GM19351 (cell line): ENCODE data around the gene ADAMTS14.
"Not testable (repeated sequence)": the region's sequence is repeated elsewhere in the genome, so short reads cannot be mapped to it uniquely, and the experiment has no call there.

Experiments
- ATAC-seq: cut with Tn5 transposase; IDR thresholded peaks from one replicate; pipeline ENCODE4 v1.9.1; 2021; ENCODE audit warnings: mild to moderate bottlenecking, moderate library complexity; ENCODE audit not compliant: unreplicated experiment

Gene ADAMTS14

GRCh38 chr10:70762441-70763175 lies 90.3 kb downstream of the ADAMTS14 start:
- no peak for ATAC-seq

DNA sequence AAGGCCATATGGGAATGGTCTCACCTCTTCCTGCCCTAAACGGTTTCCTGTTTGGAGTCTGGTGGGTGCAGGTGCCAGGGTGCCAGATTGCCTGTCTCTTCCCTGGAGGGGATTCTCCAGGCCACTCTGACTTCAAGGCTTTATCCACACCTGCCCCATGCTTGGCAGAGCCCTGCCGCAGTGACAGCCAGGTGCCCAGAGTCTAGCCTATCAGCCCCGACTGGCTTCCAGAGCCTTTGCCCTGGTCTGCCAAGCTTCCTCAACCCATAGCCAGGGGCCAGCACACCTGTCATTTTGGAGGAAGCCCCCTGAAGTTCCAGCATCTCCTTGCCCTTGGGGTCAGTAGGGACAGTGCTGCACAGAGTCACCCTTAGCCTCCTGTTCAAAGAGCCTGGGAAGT lies 91.3 kb downstream of the ADAMTS14 start:
- ATAC-seq, result no peak

DNA sequence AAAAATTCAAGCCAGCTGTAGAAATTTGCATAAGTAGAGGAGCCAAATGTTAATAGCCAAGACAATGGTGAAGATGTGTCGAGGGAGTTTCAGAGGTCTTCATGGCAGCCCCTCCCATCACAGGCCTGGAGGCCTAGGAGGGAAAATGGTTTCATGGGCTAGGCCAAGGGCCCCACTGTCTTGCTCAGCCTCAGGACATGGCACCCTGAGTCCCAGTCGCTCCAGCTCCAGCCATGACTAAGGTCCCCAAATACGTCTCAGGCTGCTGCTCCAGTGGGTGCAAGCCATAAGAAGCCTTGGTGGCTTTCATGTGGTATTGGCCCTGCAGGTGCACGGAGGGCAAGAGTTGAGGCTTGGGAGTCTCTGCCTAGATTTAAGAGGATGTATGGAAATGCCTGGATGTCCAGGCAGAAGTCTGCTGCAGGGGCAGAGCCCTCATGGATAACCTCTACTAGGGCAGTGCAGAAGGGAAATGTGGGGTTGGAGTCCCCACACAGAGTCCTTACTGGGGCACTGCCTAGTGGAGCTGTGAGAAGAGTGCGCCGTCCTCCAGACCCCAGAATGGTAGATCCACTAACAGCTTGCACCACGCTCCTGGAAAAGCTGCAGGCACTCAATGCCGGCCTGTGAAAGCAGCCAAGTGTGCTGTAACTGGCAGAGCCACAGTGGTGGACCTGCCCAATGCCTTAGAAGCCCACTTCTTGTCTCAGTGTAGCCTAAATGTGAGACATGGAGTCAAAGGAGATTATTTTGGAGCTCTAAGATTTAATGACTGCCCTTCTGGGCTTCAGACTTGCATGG lies 93.7 kb downstream of the ADAMTS14 start:
- ATAC-seq, result no peak

DNA sequence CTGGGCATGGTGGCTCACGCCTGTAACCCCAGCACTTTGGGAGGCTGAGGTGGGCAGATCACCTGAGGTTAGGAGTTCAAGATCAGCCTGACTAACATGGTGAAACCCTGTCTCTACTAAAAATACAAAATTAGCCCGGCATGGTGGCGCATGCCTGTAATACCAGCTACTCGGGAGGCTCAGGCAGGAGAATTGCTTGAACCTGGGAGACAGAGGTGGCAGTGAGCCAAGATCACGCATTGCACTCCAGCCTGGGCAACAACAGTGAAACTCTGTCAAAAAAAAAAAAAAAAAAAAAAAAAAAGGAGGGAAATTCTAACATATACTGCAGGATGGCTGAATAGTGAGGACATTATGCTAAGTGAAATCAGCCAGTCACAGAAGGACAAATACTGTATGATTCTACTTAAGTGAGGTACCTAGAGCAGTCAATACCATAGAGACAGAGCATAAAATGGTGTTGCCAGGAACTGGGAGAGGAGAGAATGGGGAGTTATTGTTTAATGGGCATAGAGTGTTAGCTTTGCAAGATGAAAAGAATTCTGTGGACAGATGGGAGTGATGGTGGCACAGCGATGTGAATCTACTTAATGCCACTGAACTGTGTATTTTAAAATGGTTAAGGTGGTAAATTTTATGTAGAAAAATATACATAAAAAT lies 95.8 kb downstream of the ADAMTS14 start:
- not testable (repeated sequence) for ATAC-seq

DNA sequence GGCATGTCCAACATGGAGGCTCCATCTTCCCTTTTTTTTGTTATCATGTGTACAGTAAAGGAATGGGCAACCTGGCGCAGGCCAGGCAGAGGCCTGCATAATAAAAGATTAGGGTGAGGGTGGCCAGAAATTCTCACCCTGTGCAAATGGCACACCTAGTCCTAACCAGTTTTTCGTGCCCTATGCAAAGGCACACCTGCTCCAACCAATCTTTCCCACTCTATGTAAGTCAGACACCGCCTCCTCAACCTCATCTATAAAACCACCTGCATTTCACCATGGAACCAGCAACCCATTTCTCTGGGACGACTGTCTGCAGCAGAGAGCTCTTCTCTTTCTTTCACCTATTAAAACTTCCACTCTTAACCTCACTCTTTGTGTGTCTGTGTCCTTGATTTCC lies 96.8 kb downstream of the ADAMTS14 start:
- no peak for ATAC-seq

- ATAC-seq, result no peak
Measured at GRCh38 chr10:70770001-70770400, 97.7 kb downstream of the ADAMTS14 start.

DNA sequence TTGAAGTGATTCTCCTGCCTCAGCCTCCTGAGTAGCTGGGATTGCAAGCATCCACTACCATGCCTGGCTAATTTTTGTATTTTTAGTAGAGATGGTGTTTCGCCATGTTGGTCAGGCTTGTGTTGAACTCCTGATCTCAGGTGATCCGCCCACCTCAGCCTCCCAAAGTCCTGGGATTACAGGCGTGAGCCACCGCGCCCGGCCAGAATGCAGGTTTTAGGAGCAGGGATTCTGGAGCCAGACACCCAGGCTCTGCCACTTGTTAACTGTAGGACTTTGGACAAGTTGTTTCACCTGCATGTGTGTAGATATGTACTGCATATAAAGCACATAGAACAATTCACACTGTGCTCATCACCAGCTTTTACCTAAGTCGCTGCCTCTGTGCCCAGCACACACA lies 98.2 kb downstream of the ADAMTS14 start:
- not testable (repeated sequence) for ATAC-seq

DNA sequence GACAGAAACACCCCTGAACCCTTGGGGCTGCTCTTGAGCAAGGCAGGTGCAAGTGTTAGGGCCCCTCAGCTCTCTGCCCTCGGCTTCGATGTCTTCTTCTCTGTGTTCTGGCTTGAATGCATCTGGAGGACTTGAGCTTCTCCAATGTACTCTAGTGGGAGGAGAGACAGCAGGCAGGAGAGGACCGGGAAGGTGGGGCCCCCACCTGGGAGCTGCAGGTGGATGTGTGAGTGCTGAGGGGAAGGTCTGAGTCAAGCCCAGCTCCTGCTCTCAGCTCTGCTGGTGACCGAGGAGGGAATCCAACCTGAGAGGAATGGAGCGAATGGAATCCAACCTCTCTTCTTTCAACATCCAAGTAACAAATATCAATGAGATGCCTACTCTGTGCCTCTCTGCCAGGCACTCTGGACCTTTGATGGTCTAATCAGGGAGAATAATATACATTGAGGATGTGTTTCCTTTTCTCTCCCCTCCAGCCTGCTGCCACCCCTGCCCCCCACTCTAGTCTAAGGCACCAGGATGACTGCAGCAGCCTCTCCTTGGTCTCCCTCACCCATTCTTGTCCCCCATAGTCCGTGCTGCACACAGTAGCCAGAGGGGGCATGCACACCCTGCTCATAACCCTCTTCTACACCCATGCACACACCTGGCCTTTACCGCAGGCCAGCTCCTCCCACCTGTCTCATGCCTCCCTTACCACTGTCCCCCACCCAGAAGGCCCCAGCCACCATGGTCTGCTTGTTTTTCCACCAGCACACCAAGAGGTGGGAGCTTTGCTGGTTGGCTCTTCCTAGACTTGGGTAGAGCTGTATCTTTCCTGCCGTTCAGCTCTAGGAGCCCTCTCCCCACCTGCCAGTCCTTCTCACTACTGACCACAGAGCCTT lies 99.2 kb downstream of the ADAMTS14 start:
- no peak for ATAC-seq

- ATAC-seq, result no peak
Measured at GRCh38 chr10:70772627-70773026, 100.3 kb downstream of the ADAMTS14 start.

- no peak for ATAC-seq
Measured at GRCh38 chr10:70773461-70773860, 101.2 kb downstream of the ADAMTS14 start.

- ATAC-seq, result no peak
Measured at GRCh38 chr10:70773965-70774809, 101.9 kb downstream of the ADAMTS14 start.

DNA sequence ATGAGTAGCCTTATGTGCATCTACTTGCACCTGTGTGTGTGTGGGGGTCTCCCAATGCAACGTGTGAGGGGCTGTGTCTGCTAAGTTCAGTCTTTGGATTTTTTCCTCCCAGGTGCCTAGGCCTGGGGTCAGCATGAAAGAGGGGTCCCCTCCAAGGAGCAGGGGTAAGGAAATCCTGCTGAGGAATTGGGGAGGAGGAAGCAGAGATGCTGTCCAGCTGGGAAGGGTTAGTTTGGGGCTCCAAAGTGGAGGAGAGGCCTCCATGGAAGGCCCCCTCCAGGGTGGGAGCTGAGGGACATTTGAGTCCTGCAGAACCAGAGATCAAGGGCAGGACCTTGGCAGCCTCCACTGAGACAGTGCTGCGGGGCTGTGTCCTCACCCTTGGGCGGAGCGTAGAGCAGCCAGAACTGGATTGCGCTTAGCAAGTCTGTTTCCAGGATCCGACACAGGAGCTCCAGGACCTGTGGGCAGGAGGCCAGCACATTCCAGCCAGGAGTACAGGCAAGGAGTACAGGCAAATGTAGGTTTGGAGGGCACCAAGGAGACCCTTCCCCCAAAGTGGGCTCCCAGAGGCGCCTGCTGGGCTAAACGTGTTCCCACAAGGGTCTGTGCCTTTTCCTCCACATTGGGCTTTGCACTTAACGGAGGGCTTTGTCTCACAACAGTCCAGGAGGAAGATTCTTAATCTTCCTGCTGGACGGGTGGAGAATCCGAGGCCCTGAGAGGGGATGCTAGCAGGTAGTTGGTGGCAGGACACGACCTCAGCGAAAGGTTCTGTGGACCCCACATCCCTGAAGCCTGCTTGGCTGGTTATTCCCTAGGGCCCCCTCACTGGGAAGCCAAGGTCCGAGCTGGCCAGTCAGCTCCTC lies 102.7 kb downstream of the ADAMTS14 start:
- ATAC-seq, result no peak

DNA sequence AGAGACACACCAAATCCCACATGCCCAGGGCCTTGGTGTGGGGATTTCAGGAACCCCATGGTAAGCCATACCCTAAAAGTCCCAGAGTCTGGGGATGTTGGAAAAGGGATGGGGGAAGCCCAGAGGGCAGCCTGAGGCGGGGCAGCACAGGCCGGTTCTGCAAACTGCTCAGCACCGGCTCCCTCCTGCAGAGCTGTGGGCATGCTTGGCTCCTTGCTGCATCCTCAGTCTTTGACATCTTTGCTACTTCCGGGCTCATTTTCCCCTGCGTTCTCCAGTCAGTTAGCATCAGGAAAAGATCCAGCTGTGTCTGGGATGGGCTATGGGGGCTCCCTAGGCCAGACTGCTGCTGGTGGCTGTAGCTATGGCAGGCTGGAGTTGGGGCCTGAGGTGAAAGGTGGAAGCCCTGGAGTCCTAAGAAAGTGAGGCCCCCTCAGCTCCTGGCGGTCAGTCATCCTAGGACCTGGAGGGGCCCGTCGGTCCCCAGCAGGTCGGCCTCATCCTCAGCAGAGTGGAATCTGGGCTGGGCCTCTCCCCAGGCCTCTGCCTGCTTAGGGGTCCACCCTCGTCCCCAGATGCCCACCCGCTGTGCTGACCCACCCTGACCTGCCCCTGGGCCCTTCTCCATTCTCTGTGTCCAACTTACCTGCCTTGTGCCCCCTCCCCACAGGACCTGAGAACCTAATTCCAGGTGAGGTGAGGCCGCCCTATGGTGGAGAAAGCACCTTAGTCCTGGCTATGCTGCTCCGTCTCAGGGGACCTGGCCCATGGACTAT lies 103.6 kb downstream of the ADAMTS14 start:
- no peak for ATAC-seq

DNA sequence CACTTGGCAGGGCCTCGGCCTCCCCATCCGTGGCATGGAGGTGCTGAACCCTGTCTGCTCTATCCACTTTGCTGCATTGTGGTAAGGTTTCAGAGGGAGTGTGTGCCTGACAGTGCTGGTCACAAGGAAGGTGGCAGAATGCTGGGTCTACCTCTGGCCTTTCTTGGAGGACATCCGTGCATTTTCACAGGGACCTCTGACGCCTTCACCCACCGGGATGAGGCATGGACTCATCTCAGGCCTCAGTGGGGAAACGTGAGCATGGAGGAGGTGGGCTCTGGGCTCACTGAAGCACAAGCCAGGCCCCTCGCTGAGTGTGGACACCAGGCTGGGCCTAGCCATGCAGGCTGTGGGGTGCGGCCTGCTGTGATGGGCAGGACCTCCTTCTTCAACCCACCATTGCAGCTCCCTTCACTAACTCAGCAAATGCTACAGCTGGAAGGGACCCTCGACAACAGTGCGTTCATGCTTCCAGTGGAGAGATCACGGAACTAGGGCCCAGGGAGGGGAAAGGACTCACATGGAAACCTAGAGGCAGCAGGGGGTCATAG lies 104.2 kb downstream of the ADAMTS14 start:
- no peak for ATAC-seq

DNA sequence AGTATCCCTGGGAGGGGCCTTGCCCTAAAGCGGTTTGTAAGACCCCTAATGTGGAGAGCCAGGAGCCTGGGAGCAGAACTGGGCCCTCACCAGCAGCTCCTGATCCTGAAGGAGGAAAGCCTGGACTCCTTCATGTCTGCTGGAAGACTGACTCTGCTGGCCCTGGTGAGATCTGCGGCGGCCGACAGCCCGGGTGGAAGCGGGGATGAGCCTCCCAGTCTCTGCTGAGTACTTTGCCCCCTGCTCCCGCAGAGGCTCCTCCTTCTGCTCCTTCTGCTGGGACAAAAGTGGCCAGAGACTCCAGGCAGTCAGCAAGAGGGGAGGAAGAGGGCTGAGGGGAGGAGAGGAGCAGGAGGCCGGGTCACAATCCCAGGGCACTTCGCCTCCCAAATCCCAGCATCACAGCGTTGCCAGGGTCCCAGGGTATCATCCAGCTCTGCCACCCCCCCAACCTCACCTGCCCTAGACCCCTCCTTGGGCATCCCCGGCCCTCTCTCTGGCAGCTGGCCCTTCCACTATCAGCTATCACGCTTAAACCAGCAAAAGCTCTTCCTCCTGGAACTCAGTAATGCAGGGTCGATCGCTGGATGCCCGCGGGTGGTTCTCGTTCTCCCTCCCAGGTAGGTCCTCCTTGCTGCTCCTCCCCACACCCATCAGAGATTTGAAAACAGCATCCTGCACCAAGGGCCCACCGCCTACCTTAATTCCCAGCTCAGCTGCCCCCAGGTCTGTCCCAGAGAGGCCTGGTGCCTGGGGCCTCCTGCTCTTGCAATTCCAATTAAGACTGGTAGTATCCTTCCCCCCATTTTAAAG lies 105.0 kb downstream of the ADAMTS14 start:
- ATAC-seq, result no peak

GRCh38 chr10:70778267-70778924 lies 106.1 kb downstream of the ADAMTS14 start:
- ATAC-seq, result no peak

DNA sequence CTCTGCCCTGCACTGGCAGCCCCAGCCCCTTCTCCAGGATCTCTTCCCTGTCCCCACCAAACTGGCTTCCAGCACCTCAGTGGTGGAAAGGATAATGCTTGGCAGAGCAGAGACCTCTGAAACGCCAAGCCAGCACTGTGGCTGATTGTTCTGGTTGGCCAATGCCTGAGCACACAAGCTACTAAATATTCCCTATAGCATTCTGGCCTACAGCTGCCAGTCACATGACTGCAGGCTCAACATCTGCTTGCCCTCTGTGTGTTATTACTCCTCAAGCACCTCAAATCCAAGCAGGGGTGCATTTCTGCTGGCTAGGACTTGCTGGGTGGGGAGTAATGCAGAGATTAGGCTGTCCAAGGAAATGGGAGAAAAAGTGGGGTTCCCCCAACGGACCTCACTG lies 106.8 kb downstream of the ADAMTS14 start:
- no peak for ATAC-seq
